CD4-positive, alpha-beta T cell treated with Interleukin-21 for 1 hour (primary cell): ENCODE results near the gene HOXA4.

Source experiments
- DNase-seq: peaks from one replicate; pipeline ENCODE4 v3.0.0-alpha.2; 2020

The HOXA4 gene

DNA sequence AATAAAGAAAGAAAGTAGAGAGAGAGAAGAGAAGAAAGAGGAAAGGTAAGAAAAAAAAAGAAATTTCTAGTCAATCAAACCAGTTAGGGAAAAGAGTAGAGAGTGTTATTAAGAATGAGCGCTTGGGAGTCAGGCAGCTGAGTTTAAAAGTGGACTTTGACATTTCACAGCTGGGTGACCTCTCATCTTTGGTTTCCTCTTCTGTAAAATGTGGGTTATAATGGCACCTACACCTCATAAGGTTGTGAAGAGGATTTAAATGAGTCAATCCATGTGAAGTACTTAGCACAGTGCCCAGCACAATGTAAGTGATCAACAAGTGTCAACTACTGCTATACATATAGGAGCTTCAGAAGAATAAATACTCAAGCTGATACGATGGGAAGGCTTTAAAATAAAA, 46.9 kb downstream of the HOXA4 start:
- DNase-seq = no peak

DNA sequence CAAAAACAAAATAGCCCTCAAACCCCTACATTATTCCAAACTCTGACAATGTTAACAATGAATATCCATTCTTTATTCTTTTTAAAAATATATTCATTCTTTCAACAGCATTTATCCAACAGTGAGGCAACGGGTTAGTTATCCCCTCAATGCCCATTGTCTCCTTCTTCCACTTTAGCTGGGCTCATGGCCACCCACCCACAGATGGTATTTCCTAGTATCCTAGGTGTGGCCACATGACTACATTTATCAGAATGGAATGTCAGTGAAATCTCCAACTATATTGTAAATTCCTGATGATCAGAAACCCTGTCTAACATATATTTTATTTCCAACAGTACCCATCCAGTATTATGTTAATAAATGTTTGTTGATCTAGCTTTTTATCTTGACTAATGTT, 48.4 kb downstream of the HOXA4 start:
- no peak for DNase-seq

DNA sequence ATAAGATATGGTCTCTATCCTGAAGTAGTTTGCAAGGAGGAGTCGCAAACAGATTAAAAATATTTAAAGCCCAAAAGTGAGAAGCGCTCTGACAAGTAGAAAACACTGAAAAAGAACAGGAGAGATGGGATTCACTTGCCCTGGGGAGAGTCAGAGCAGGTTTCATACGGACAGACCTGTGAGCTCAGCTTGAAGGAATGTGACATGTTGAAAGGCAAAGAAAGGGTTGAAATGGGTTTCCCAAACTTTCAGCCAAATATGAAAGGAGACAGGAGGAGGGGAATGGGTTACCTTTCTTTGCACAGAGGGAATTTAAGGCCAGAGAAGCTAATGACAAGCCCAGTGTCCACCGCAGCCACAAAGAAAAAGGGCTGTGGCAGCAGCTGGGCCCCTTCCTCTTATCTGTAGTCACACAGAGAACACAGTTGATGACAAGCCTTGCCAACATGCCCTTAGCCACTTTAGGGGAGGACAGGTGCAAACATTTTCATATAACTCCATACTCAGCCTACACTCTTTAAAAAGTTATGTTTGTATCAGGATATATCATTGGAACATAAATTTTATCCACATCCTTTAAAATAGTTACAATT, 49.6 kb downstream of the HOXA4 start:
- DNase-seq = no peak

DNA sequence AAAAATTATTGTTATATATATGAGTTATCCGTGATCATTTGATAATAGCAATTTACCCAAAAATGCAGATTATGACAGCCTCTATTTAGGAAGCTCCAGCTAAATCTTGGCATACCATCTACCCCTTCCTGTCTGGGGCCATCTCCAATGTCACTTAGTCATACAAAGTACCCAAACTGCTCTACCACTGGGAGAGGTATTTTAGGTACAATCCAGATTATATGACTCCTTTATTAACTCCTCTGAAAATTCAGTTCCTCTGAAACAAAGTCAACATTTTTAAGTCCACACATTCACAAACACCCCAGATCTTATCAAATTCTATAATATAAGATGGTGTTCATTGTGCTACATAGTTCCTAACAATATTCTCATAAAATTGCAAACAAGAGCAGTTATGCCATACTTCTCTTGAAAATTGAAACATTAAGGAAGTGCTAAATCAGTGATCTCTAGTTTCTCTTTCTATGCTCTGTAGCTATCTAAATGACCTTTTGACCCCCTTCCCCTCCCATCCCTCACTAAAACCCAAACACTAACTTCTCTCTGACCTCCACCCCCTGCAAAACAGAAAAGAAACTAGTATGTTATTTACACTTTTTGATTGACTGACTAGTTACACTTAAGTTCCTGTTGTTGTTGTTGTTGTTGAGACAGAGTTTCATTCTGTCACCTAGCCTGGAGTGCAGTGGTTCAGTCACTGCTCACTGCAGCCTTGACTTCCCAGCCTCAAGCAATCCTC, 51.2 kb downstream of the HOXA4 start:
- DNase-seq = no peak

DNA sequence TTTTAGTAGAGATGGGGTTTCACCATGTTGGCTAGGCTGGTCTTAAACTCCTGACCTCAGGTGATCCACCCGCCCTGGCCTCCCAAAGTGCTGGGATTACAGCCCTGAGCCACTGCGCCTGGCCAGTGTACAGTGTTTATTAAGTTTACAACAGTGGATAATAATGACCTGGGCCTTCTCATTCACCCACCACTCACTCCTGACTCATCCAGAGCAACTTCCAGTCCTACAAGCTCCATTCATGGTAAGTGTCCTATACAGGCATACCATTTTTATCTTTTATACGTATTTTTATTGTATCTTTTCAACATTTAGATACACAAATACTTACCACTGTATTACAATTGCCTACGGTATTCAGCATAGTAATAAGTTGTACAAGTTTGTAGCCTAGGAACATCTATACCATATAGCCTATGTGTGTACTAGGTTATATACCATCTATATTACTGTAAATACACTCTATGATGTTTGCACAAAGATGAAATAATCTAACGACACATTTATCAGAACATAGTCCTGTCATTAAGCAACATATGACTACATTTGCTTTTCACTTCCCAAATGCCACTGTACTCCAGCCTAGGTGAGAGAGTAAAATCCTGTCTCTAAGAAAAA, 51.8 kb downstream of the HOXA4 start:
- DNase-seq = no peak
